Measurements from ENCODE around the gene FPR3. TPM values are rescaled to one million over a fixed set of nuclear protein-coding genes. Genes with fewer than 3 reads are reported as not detected.

Gene FPR3
- total and polyA plus RNA-seq, 8 donors: 0.79 to 75.0 (median 1.2) TPM

- peaks cover 0 to 22% of the 10 kb centered on the region in 2 donors for H3K27me3 ChIP-seq
- peaks cover 0 to 40% of the 10 kb centered on the region in 2 donors for H3K4me1 ChIP-seq
- intact Hi-C loops (cut with DNase I): no loop called here
- TF ChIP-seq CTCF (IDR thresholded peaks at IDR 0.05): peak; percentile 76 to 81
- DNase-seq (peak in 3 of 4 donors; percentile 70 to 90 (median 74)), ATAC-seq (peak; percentile 98)
- H3K36me3 ChIP-seq: no peaks in the 10 kb centered on the region
- no peak overlapping the region for H3K27ac ChIP-seq
- H3K4me3 ChIP-seq: no peak overlapping the region
- peaks cover 0 to 1% of the 10 kb centered on the region in 2 donors for H3K9me3 ChIP-seq
These were observed 17.1 kb upstream of the FPR3 start for GRCh38 chr19:51777570-51778462.

- H3K4me3 ChIP-seq: no peak overlapping the region
- no peak for TF ChIP-seq CTCF (IDR thresholded peaks at IDR 0.05)
- intact Hi-C loops (cut with DNase I): no loop called here
- DNase-seq (no peak), ATAC-seq (no peak)
- no peak overlapping the region for H3K27ac ChIP-seq
- H3K36me3 ChIP-seq: no peaks in the 10 kb centered on the region
- H3K4me1 ChIP-seq: peaks cover 0 to 52% of the 10 kb centered on the region in 2 donors
- peaks cover 0 to 14% of the 10 kb centered on the region in 2 donors for H3K27me3 ChIP-seq
- H3K9me3 ChIP-seq: peaks cover 0 to under 1% of the 10 kb centered on the region in 2 donors
These were observed 15.8 kb upstream of the FPR3 start for GRCh38 chr19:51779181-51779580.

GRCh38 chr19:51779703-51780102 is 15.3 kb upstream of the FPR3 start:
- Histone ChIP-seq H3K4me1 (peaks cover 0 to 57% of the 10 kb centered on the region in 2 donors), H3K36me3 (no peaks in the 10 kb centered on the region), H3K27me3 (peaks cover 0 to 14% of the 10 kb centered on the region in 2 donors), H3K27ac (no peak overlapping the region), H3K9me3 (no peaks in the 10 kb centered on the region), H3K4me3 (no peak overlapping the region)
- DNase-seq (no peak), ATAC-seq (no peak)
- intact Hi-C loops (cut with DNase I): no loop called here
- no peak for TF ChIP-seq CTCF (IDR thresholded peaks at IDR 0.05)

GRCh38 chr19:51780270-51780669 is 14.7 kb upstream of the FPR3 start:
- no peak for ATAC-seq
- Histone ChIP-seq H3K9me3 (no peaks in the 10 kb centered on the region), H3K4me1 (peaks cover 0 to 61% of the 10 kb centered on the region in 2 donors), H3K27me3 (peaks cover 0 to 14% of the 10 kb centered on the region in 2 donors), H3K27ac (no peak overlapping the region), H3K36me3 (no peaks in the 10 kb centered on the region), H3K4me3 (no peak overlapping the region)
- intact Hi-C loops (cut with DNase I): no loop called here
- TF ChIP-seq CTCF (IDR thresholded peaks at IDR 0.05): no peak
- no peak for DNase-seq

- no peak for ATAC-seq
- no peak overlapping the region for H3K4me3 ChIP-seq
- peaks cover 0 to 14% of the 10 kb centered on the region in 2 donors for H3K27me3 ChIP-seq
- no peaks in the 10 kb centered on the region for H3K9me3 ChIP-seq
- H3K36me3 ChIP-seq: no peaks in the 10 kb centered on the region
- no peak for TF ChIP-seq CTCF (IDR thresholded peaks at IDR 0.05)
- no peak for DNase-seq
- peaks cover 0 to 64% of the 10 kb centered on the region in 2 donors for H3K4me1 ChIP-seq
- intact Hi-C loops (cut with DNase I): no loop called here
- no peak overlapping the region for H3K27ac ChIP-seq
These were observed 13.0 kb upstream of the FPR3 start for GRCh38 chr19:51781999-51782398.
